LNCaP clone FGC (cell line): ENCODE data around the gene MOSMO.
A peak's percentile ranks its signal among the peaks of the same experiment; 100 is the strongest.

ENCODE experiments used
- DNase-seq: peaks from one replicate; pipeline ENCODE4 v3.0.0-alpha.2; 2011; ENCODE audit warnings: low read depth
- H3K4me3 ChIP-seq: 2 replicates; pipeline ENCODE4 v1.5.1; 2011; ENCODE audit warnings: mild to moderate bottlenecking, low read depth, low read length, control low read depth
- TF ChIP-seq, protein P1 (sequence below): IDR thresholded peaks from 2 replicates; pipeline ENCODE4 v1.5.1; 2012; ENCODE audit warnings: mild to moderate bottlenecking; ENCODE audit not compliant: control insufficient read depth, insufficient read depth; ENCODE audit errors: extremely low read depth

MOSMO gene

DNA sequence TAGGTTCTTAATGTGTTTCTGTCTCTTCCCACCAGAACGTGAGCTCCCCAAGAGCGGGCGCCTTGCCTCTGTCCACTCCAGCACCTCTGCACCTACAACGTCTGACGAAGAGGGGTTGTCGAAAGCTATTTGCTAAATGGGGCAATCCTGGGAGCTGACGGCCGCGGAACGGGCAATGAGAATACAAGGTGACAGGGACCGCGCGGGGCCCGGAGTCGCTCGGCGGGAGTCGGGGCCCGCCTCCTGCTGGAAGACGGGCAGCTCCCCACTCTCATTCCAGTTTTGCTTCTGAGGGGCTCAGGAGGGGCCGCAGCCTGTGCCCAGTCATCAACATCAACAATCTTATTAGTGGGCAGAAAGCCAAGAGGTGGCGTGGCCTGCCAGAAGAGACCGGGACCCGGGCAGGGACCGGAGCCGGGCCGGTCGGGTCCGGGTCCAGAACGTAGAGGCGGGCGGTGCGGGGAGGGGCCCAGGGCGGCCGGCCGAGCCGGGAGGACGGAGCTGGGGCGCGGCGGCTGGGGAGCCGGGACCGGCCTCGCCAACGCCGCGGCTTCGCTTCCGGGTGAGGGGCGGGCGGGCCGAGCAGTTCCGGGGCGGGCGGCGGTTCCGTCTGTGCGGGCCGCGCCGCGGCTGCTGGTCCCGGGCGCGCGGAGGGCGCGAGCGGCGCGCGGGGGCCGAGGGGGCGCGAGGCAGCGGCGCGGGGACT lies at the start of gene MOSMO:
Gene MOSMO (plus strand): TSS at position 603 of the 706 bp plus-strand sequence. CDS start 191 bp downstream, outside the sequence.
- peak within 1 kb of the TSS; percentile 88 for H3K4me3 ChIP-seq
- no peak for DNase-seq
- TF ChIP-seq, protein P1, sequence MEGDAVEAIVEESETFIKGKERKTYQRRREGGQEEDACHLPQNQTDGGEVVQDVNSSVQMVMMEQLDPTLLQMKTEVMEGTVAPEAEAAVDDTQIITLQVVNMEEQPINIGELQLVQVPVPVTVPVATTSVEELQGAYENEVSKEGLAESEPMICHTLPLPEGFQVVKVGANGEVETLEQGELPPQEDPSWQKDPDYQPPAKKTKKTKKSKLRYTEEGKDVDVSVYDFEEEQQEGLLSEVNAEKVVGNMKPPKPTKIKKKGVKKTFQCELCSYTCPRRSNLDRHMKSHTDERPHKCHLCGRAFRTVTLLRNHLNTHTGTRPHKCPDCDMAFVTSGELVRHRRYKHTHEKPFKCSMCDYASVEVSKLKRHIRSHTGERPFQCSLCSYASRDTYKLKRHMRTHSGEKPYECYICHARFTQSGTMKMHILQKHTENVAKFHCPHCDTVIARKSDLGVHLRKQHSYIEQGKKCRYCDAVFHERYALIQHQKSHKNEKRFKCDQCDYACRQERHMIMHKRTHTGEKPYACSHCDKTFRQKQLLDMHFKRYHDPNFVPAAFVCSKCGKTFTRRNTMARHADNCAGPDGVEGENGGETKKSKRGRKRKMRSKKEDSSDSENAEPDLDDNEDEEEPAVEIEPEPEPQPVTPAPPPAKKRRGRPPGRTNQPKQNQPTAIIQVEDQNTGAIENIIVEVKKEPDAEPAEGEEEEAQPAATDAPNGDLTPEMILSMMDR = no peak

DNA sequence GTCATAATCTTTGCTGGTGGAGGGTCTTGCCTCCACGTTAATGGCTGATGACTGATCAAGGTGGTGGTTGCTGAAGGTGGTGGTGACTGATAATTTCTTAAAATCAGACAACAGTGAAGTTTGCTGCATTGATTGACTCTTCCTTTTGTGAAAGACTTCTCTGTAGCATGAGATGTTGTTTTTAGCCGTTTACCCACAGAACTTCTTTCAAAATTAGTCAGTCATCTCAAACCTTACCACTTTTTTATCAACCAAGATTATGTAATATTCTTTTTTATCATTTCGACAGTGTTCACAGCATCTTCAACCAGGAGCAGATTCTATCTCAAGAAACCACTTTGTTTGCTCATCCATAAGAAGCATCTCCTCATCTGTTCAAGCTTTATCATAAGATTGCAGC lies 48.9 kb upstream of the MOSMO start:
- TF ChIP-seq, protein P1 = no peak
- no peak for DNase-seq
- H3K4me3 ChIP-seq = no peak overlapping the region

DNA sequence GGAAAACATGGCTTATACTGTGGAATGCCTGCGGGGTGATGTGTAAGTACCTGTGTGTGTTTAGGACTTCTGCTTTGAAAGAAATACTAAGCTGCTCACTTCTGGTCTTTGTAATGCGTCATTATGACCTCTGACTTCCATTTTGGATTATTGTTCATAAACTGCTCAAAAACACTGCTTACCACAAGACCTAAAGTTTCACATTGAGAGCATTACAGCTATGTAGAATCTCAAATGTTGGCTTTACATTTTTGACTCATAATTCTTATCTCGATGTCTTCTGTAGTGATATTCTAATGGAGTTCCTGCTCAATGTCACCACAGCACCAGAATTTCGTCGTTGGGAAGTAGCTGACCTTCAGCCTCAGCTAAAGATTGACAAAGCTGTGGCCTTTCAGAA lies 45.4 kb upstream of the MOSMO start:
- DNase-seq = no peak
- no peak overlapping the region for H3K4me3 ChIP-seq
- TF ChIP-seq, protein P1 = no peak

DNA sequence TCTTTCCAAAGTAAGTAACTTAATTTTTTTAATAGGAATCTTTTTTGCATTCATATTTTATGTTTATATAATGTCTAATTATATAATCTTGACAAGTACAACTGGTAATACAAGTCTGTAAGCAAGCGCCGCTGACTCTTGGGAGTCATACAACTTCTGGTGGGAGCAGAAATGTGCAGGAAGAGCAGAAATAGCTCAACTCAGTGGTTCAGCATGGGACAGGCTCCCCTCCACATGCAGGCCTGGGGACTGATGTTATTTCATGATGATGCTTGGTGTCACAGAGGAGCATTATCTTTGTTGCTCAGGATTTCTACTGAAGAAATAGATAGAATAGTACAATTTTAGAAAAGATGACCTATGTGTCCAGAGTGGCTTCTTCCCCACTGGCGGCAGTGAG lies 44.0 kb upstream of the MOSMO start:
- TF ChIP-seq, protein P1 = no peak
- no peak for DNase-seq
- H3K4me3 ChIP-seq = no peak overlapping the region

DNA sequence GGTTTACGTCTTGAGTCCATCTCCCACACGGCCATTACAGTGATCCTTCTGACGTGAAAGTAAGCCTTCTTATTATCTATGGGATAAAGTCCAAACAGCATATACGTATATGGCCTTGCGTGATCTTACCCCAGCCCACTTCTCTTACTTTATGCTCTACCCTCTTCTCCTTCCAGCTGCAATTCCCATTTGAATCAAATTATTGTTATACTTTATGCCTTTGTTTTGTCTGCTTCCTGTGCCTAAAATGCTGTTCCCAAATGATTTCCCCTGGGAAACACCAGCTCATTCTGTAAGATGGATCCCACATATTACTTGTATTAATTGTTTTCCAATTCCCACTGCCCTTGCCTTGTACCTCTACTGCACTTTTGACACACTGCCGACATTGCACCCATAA lies 43.6 kb upstream of the MOSMO start:
- H3K4me3 ChIP-seq = no peak overlapping the region
- no peak for DNase-seq
- TF ChIP-seq, protein P1 = no peak

DNA sequence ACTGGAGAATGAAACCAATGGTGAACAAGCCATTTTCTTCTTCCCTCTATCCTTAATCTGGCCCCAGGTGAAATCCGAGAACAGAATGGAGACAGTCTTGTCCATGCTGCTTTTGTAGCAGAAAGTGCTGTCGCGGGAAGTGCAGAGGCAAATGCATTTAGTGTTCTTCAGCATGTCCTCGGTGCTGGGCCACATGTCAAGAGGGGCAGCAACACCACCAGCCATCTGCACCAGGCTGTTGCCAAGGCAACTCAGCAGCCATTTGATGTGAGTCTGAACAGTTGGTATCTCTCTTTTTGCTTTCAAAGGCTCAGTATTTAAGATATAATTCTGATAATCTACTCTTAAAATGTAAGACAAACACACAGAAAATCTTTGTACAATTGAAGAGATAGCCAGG lies 36.1 kb upstream of the MOSMO start:
- TF ChIP-seq, protein P1 = no peak
- DNase-seq = no peak
- no peak overlapping the region for H3K4me3 ChIP-seq

DNA sequence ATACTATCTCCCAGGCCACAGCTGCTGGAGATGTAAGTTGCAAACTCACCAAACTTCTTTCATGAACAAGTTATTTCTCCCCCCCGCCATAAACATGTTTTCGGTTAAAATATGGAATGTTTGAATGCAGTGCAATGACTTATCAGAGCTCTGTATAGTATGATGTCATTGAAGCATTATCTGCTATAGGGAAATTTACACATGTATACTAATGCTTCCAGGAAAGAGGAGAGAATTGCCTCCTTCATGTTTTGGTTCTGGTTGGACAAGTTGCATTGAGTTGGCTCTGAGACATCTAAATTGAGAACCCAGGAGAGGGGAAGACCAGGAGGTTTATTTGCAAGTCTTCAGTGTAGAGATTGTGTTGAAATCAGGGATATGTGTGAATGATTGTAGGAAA lies 34.0 kb upstream of the MOSMO start:
- no peak for DNase-seq
- TF ChIP-seq, protein P1 = no peak
- H3K4me3 ChIP-seq = no peak overlapping the region
